MCF 10A (cell line): ENCODE results near the gene LINS1. TPM values are rescaled to one million over a fixed set of nuclear protein-coding genes. Genes with fewer than 3 reads are reported as not detected.
A peak's percentile ranks its signal among the peaks of the same experiment; 100 is the strongest.

Source experiments
- BruUV-seq: library from RNA; stranded (reverse); fragments of 400-500 nt; replicated peaks from 2 replicates; lab custom pipeline; 2021; lab: Mats Ljungman, UMichigan
- CTCF ChIA-PET: fragments of 300-600 bp; sonication (Branson Sonifier 250); formaldehyde crosslinking; extraction: SDS; loops from one replicate; lab custom pipeline; 2021; ENCODE audit warnings: antibody characterized with exemption, inconsistent platforms; lab: Yijun Ruan, JAX
- POLR2A ChIA-PET: fragments of 300-600, 350-650 bp; sonication (Branson Sonifier 250); formaldehyde crosslinking; extraction: SDS; loops from one replicate; lab custom pipeline; 2020; ENCODE audit warnings: antibody characterized with exemption, inconsistent platforms; lab: Yijun Ruan, JAX
- DNase-seq: peaks from one replicate; pipeline ENCODE4 v3.0.0-alpha.2; 2018; ENCODE audit not compliant: unreplicated experiment
- H3K27ac Mint-ChIP-seq: one replicate; pipeline ENCODE4 v1.8.0; 2022; ENCODE audit warnings: mild to moderate bottlenecking, low read depth, mixed read lengths; ENCODE audit not compliant: unreplicated experiment
- H3K27me3 Mint-ChIP-seq: one replicate; pipeline ENCODE4 v1.8.0; 2022; ENCODE audit warnings: mixed read lengths; ENCODE audit not compliant: insufficient read depth, unreplicated experiment
- H3K36me3 Mint-ChIP-seq: one replicate; pipeline ENCODE4 v1.8.0; 2022; ENCODE audit warnings: mild to moderate bottlenecking, moderate library complexity, mixed read lengths; ENCODE audit not compliant: insufficient read depth, unreplicated experiment
- H3K4me1 Mint-ChIP-seq: one replicate; pipeline ENCODE4 v1.8.0; 2022; ENCODE audit warnings: mixed read lengths; ENCODE audit not compliant: insufficient read depth, unreplicated experiment
- H3K4me3 Mint-ChIP-seq: one replicate; pipeline ENCODE4 v1.8.0; 2022; ENCODE audit warnings: mild to moderate bottlenecking, moderate library complexity, mixed read lengths; ENCODE audit not compliant: unreplicated experiment
- H3K9me3 Mint-ChIP-seq: one replicate; pipeline ENCODE4 v1.8.0; 2022; ENCODE audit warnings: mixed read lengths; ENCODE audit not compliant: unreplicated experiment
- CTCF ChIP-seq: fragments of 200-600 bp; IDR thresholded peaks from one replicate; pipeline ENCODE4 v1.8.0; 2022; ENCODE audit warnings: antibody characterized with exemption, mild to moderate bottlenecking; ENCODE audit not compliant: unreplicated experiment
- intact Hi-C: fragments of 100-400 bp; cut with micrococcal nuclease; formaldehyde crosslinking; loops from 2 replicates; pipeline ENCODE4 v1.14.1; 2022
- total RNA-seq: library from RNA; stranded (reverse); gene quantifications from 2 replicates; pipeline ENCODE4 v1.2.3, GENCODE V29; 2022

LINS1 gene
- total RNA-seq, 1 experiment from 2014 or later: 15.1 TPM

- Mint-ChIP-seq H3K4me3 (no peak overlapping the region), H3K4me1 (peaks cover 26% of the 10 kb centered on the region), H3K27ac (no peak overlapping the region), H3K9me3 (no peaks in the 10 kb centered on the region), H3K27me3 (no peaks in the 10 kb centered on the region), H3K36me3 (peaks cover 18% of the 10 kb centered on the region)
- intact Hi-C loops: no loop called here
- no TSS peak for BruUV-seq
- ChIA-PET CTCF (interaction anchor here (0.6 to 2.6 kb wide), 3 partner anchors 235 to 370 kb away, joined by 3 to 11 read pairs (median 7); no protein-coding TSS in a partner anchor), POLR2A (no interaction called here)
- no peak for TF ChIP-seq CTCF
- DNase-seq: no peak
Measured at GRCh38 chr15:100638177-100638730, 36.3 kb upstream of the LINS1 start.

GRCh38 chr15:100635406-100636071 is 33.6 kb upstream of the LINS1 start:
- no peak overlapping the region for H3K4me3 Mint-ChIP-seq
- no peaks in the 10 kb centered on the region for H3K9me3 Mint-ChIP-seq
- no TSS peak for BruUV-seq
- intact Hi-C loops: no loop called here
- DNase-seq: peak; percentile 67
- H3K36me3 Mint-ChIP-seq: peaks cover 34% of the 10 kb centered on the region
- peak overlapping the region; percentile 65 for H3K27ac Mint-ChIP-seq
- H3K4me1 Mint-ChIP-seq: peaks cover 18% of the 10 kb centered on the region
- no peaks in the 10 kb centered on the region for H3K27me3 Mint-ChIP-seq
- POLR2A ChIA-PET: interaction anchor here (0.9 to 1.6 kb wide), 3 partner anchors 86 to 238 kb away, joined by 3 to 6 read pairs (median 3); no protein-coding TSS in a partner anchor
- TF ChIP-seq CTCF: no peak
- CTCF ChIA-PET: interaction anchor here (0.7 to 4.1 kb wide), 6 partner anchors 8 to 372 kb away, joined by 3 to 24 read pairs (median 6); no protein-coding TSS in a partner anchor

GRCh38 chr15:100633763-100634075 is 31.7 kb upstream of the LINS1 start:
- no peak for DNase-seq
- ChIA-PET CTCF (interaction anchor here (0.7 to 4.1 kb wide), 3 partner anchors 15 to 412 kb away, joined by 3 to 24 read pairs (median 3); no protein-coding TSS in a partner anchor), POLR2A (no interaction called here)
- H3K4me1 Mint-ChIP-seq: peaks cover 18% of the 10 kb centered on the region
- no peak overlapping the region for H3K4me3 Mint-ChIP-seq
- no peaks in the 10 kb centered on the region for H3K9me3 Mint-ChIP-seq
- peak overlapping the region; percentile 71 for H3K27ac Mint-ChIP-seq
- H3K27me3 Mint-ChIP-seq: no peaks in the 10 kb centered on the region
- intact Hi-C loops: no loop called here
- no TSS peak for BruUV-seq
- TF ChIP-seq CTCF: no peak
- peaks cover 49% of the 10 kb centered on the region for H3K36me3 Mint-ChIP-seq

GRCh38 chr15:100631831-100632230 is 29.8 kb upstream of the LINS1 start:
- TF ChIP-seq CTCF: no peak
- BruUV-seq: no TSS peak
- no peak overlapping the region for H3K4me3 Mint-ChIP-seq
- no peak for DNase-seq
- ChIA-PET POLR2A (interaction anchor here (0.6 kb wide), 1 partner anchor 302 kb away, joined by 3 read pairs; no protein-coding TSS in a partner anchor), CTCF (interaction anchor here (1.0 to 1.7 kb wide), 4 partner anchors 241 to 376 kb away, joined by 3 to 10 read pairs (median 4); no protein-coding TSS in a partner anchor)
- peaks cover 24% of the 10 kb centered on the region for H3K4me1 Mint-ChIP-seq
- intact Hi-C loops: no loop called here
- peaks cover 49% of the 10 kb centered on the region for H3K36me3 Mint-ChIP-seq
- no peak overlapping the region for H3K27ac Mint-ChIP-seq
- no peaks in the 10 kb centered on the region for H3K27me3 Mint-ChIP-seq
- H3K9me3 Mint-ChIP-seq: no peaks in the 10 kb centered on the region
